ENCODE data around the gene NPHP3. TPM values are rescaled to one million over a fixed set of nuclear protein-coding genes. Genes with fewer than 3 reads are reported as not detected.
"Not testable (repeated sequence)": the region's sequence is repeated elsewhere in the genome, so short reads cannot be mapped to it uniquely, and the experiment has no call there.

The NPHP3 gene
- total RNA-seq, 4 donors from 2014 or later = 6.3 to 13.4 (median 10.6) TPM

DNA sequence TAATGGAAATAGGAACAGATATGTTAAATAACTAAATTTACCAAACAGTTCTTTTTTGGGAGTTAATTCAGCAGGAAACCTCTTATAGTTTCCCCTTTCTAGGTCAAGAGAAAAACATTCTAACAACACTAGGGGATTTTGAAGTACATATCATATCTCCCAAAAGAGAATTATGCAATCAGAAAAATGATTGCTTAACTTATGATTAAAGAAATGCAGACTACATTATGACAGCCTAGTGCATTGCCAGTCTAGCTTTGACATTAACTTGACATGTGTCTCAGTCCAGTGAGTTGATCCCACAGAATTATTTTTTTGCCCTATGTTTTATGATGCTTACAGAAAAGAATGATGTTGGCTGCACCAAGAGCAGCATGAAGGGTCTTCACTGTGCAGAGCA, 31.7 kb upstream of the NPHP3 start:
- in situ Hi-C loops (cut with MboI; ENCODE audit: low sequenced_read_pairs in 4 of 4) (no loop called here), intact Hi-C loops (cut with DNase I; ENCODE audit: low total_unique reads) (no loop called here)
- TF ChIP-seq, protein P1, sequence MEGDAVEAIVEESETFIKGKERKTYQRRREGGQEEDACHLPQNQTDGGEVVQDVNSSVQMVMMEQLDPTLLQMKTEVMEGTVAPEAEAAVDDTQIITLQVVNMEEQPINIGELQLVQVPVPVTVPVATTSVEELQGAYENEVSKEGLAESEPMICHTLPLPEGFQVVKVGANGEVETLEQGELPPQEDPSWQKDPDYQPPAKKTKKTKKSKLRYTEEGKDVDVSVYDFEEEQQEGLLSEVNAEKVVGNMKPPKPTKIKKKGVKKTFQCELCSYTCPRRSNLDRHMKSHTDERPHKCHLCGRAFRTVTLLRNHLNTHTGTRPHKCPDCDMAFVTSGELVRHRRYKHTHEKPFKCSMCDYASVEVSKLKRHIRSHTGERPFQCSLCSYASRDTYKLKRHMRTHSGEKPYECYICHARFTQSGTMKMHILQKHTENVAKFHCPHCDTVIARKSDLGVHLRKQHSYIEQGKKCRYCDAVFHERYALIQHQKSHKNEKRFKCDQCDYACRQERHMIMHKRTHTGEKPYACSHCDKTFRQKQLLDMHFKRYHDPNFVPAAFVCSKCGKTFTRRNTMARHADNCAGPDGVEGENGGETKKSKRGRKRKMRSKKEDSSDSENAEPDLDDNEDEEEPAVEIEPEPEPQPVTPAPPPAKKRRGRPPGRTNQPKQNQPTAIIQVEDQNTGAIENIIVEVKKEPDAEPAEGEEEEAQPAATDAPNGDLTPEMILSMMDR (IDR thresholded peaks at IDR 0.05 in 4 of 5, conservative IDR thresholded peaks at IDR 0.05 in 1 of 5) = no peak
- H3K27me3 ChIP-seq = no peaks in the 10 kb centered on the region
- H3K9me3 ChIP-seq = no peaks in the 10 kb centered on the region
- no peaks in the 10 kb centered on the region for H3K4me1 ChIP-seq
- ATAC-seq (no peak), DNase-seq (no peak)
- no peak overlapping the region for H3K4me3 ChIP-seq
- H3K36me3 ChIP-seq = no peaks in the 10 kb centered on the region
- H3K27ac ChIP-seq = no peak overlapping the region

DNA sequence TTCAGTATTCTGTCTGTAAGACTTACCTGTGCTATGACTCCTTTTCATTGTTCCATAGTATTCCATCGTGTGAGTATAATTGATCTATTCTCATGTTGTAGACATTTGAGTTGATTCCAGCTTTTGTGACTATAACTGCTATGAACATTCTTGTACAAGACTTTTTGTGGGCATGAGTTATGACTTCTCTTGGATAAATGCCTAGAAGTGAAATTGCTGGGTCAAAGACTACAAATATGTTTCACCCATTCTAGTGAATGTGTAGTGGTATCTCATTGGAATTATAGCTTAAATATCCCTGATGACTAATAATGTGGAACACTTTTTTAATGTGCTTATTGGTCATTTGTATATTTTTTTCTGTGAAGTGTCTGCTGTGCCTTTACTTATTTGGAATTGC, 27.6 kb upstream of the NPHP3 start:
- intact Hi-C loops (cut with DNase I; ENCODE audit: low total_unique reads) = no loop called here
- Histone ChIP-seq H3K4me3 (no peak overlapping the region), H3K36me3 (no peaks in the 10 kb centered on the region), H3K4me1 (no peaks in the 10 kb centered on the region), H3K27ac (no peak overlapping the region), H3K9me3 (no peaks in the 10 kb centered on the region), H3K27me3 (no peaks in the 10 kb centered on the region)
- ATAC-seq (no peak), DNase-seq (no peak)
- in situ Hi-C loops (cut with MboI; ENCODE audit: low sequenced_read_pairs in 4 of 4) = loop anchor here in 3 of 4 donors (25.0 kb wide), 1 partner anchor 288 kb away; the partner anchor contains the start of gene TMEM108 (in 3 of the 3)
- no peak for TF ChIP-seq POLR2A (IDR thresholded peaks at IDR 0.05)
- TF ChIP-seq, protein P1 (IDR thresholded peaks at IDR 0.05 in 4 of 5, conservative IDR thresholded peaks at IDR 0.05 in 1 of 5) = no peak

DNA sequence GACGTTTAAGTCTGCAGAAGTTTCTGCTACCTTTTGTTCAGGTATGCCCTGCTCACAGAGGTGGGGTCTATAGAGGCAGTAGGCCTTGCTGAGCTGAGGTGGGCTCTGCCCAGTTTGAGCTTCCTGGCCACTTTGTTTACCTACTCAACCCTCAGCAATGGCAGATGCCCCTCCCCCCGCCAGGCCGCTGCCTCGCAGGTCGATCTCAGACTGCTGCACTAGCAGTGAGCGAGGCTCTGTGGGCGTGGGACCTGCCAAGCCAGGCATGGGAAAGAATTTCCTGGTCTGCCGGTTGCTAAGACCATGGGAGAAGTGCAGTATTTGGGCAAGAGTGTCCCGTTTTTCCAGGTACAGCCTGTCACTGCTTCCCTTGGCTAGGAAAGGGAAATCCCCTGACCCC, 24.5 kb upstream of the NPHP3 start:
- H3K36me3 ChIP-seq; H3K4me1 ChIP-seq; intact Hi-C loops (cut with DNase I; ENCODE audit: low total_unique reads); H3K27ac ChIP-seq; H3K9me3 ChIP-seq; ATAC-seq; H3K4me3 ChIP-seq; DNase-seq; H3K27me3 ChIP-seq: not testable (repeated sequence)
- in situ Hi-C loops (cut with MboI; ENCODE audit: low sequenced_read_pairs in 4 of 4) = loop anchor here in 3 of 4 donors (25.0 kb wide), 1 partner anchor 291 kb away; the partner anchor contains the start of gene TMEM108 (in 3 of the 3)

DNA sequence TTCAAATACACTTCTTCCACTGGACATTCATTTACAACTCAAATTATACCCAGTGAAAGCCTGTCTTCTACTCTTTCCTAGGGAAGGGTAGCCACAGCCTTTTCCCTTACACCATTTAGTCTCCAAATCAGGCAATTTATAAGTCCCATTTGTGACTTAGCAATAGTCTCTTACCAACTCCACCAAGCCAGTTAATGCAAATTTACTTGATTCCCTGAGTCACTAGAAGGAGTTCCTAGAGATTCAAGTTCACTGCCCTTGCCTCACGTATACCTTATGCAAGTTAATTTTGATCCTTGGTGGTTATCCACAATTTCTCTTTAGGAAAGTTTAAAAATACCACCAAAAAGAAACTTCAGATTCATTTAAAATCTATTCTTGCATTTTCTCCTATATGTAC, 16.1 kb upstream of the NPHP3 start:
- no peaks in the 10 kb centered on the region for H3K27me3 ChIP-seq
- H3K36me3 ChIP-seq = no peaks in the 10 kb centered on the region
- no peak overlapping the region for H3K4me3 ChIP-seq
- no peaks in the 10 kb centered on the region for H3K9me3 ChIP-seq
- intact Hi-C loops (cut with DNase I; ENCODE audit: low total_unique reads) (no loop called here), in situ Hi-C loops (cut with MboI; ENCODE audit: low sequenced_read_pairs in 4 of 4) (loop anchor here in 3 of 4 donors (25.0 kb wide), 1 partner anchor 299 kb away; the partner anchor contains the start of gene TMEM108 (in 3 of the 3))
- H3K27ac ChIP-seq = no peak overlapping the region
- no peak for ATAC-seq
- no peak for DNase-seq
- H3K4me1 ChIP-seq = no peaks in the 10 kb centered on the region
- TF ChIP-seq, protein P1 (IDR thresholded peaks at IDR 0.05 in 4 of 5, conservative IDR thresholded peaks at IDR 0.05 in 1 of 5) = no peak
- no peak for TF ChIP-seq POLR2A (IDR thresholded peaks at IDR 0.05)

DNA sequence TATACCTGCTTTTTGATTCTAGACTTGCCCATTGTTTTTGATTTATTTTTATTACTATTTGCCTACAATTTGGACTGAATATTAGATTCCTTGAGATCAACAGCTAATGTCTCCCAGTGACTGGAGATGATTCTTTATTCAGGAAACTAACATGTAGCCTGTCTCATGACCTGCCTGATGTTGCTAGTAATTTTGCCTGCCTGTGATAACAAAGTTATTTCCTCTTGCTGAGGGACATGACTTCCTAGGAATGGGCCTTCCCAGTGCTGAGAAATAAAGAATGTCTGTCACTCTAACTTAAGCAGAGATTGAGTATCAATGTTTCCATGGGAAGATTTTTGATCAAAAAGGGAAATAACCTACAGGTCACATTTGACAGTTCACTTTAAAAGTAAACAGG, 13.4 kb upstream of the NPHP3 start:
- intact Hi-C loops (cut with DNase I; ENCODE audit: low total_unique reads) (no loop called here), in situ Hi-C loops (cut with MboI; ENCODE audit: low sequenced_read_pairs in 4 of 4) (loop anchor here in 3 of 4 donors (25.0 kb wide), 1 partner anchor 302 kb away; the partner anchor contains the start of gene TMEM108 (in 3 of the 3))
- Histone ChIP-seq H3K27me3 (no peaks in the 10 kb centered on the region), H3K27ac (no peak overlapping the region), H3K9me3 (no peaks in the 10 kb centered on the region), H3K4me3 (no peak overlapping the region), H3K36me3 (no peaks in the 10 kb centered on the region), H3K4me1 (no peaks in the 10 kb centered on the region)
- ATAC-seq (no peak), DNase-seq (no peak)
- TF ChIP-seq POLR2A (IDR thresholded peaks at IDR 0.05) = no peak
- TF ChIP-seq, protein P1 (IDR thresholded peaks at IDR 0.05 in 4 of 5, conservative IDR thresholded peaks at IDR 0.05 in 1 of 5) = no peak

Measured in gastrocnemius medialis (tissue), 4 donors.